Keratinocyte (primary cell): ENCODE measurements around the gene ARFGEF3. TPM values are rescaled to one million over a fixed set of nuclear protein-coding genes. Genes with fewer than 3 reads are reported as not detected.

Experiments
- DNase-seq: peaks from one replicate; pipeline ENCODE4 v3.0.0-alpha.2; 2011; ENCODE audit warnings: low read depth, missing footprints, low spot score
- FAIRE-seq: peaks from 2 replicates; lab custom pipeline; 2011; peaks lifted over from hg19 to GRCh38; lab: Jason Lieb, UNC
- H2AFZ ChIP-seq: 2 replicates; pipeline ENCODE4 v1.6.0; 2012; ENCODE audit warnings: low read length, control low read depth, inconsistent platforms; ENCODE audit not compliant: control insufficient read depth
- H3K27ac ChIP-seq: 2 replicates; pipeline ENCODE4 v1.5.1; 2011; ENCODE audit warnings: low read length; ENCODE audit not compliant: control insufficient read depth, insufficient read depth
- H3K27me3 ChIP-seq: 3 replicates; pipeline ENCODE4 v1.6.0; 2011; ENCODE audit warnings: low read length; ENCODE audit not compliant: control insufficient read depth, insufficient read depth; ENCODE audit errors: extremely low read depth
- H3K36me3 ChIP-seq, 2 experiments: 2 replicates in 1 of 2; 3 replicates in 1 of 2; pipeline ENCODE4 v1.5.1; 2011; ENCODE audit warnings: low read length in 2 of 2, mild to moderate bottlenecking in 1 of 2; ENCODE audit not compliant: control insufficient read depth in 2 of 2, insufficient read depth in 2 of 2; ENCODE audit errors: extremely low read depth in 1 of 2
- H3K4me1 ChIP-seq: 3 replicates; pipeline ENCODE4 v1.5.1; 2011; ENCODE audit warnings: low read length; ENCODE audit not compliant: control insufficient read depth, insufficient read depth; ENCODE audit errors: extremely low read depth
- H3K4me2 ChIP-seq: 3 replicates; pipeline ENCODE4 v1.6.0; 2011; ENCODE audit warnings: low read depth, low read length; ENCODE audit not compliant: control insufficient read depth, insufficient read depth; ENCODE audit errors: extremely low read depth
- H3K4me3 ChIP-seq, 3 experiments: fragments of 200-600 bp in 1 of 3; sonication (generic) in 1 of 3; 2 replicates in 2 of 3; 3 replicates in 1 of 3; pipeline ENCODE4 v1.5.1; 2011 to 2016; ENCODE audit warnings: low read length in 3 of 3, mild to moderate bottlenecking in 3 of 3, control low read depth in 2 of 3, inconsistent platforms in 1 of 3, low read depth in 1 of 3, mixed read lengths in 1 of 3, mixed run types in 1 of 3, moderate library complexity in 1 of 3; ENCODE audit not compliant: control insufficient read depth in 2 of 3, insufficient read depth in 2 of 3; ENCODE audit errors: extremely low read depth in 1 of 3
- H3K79me2 ChIP-seq: 2 replicates; pipeline ENCODE4 v1.6.0; 2012; ENCODE audit warnings: low read length; ENCODE audit not compliant: control insufficient read depth, insufficient read depth
- H3K9ac ChIP-seq: 3 replicates; pipeline ENCODE4 v1.6.0; 2011; ENCODE audit warnings: low read length; ENCODE audit not compliant: control insufficient read depth, insufficient read depth; ENCODE audit errors: extremely low read depth
- H3K9me1 ChIP-seq: 3 replicates; pipeline ENCODE4 v1.6.0; 2011; ENCODE audit warnings: low read length; ENCODE audit not compliant: control insufficient read depth, insufficient read depth; ENCODE audit errors: extremely low read depth
- H3K9me3 ChIP-seq: 2 replicates; pipeline ENCODE4 v1.5.1; 2012; ENCODE audit warnings: low read depth, low read length; ENCODE audit not compliant: control insufficient read depth
- H4K20me1 ChIP-seq: 3 replicates; pipeline ENCODE4 v1.6.0; 2011; ENCODE audit warnings: low read length; ENCODE audit not compliant: control insufficient read depth, insufficient read depth; ENCODE audit errors: extremely low read depth
- CTCF ChIP-seq, 3 experiments: IDR thresholded peaks in 1 of 3; conservative IDR thresholded peaks in 1 of 3; optimal IDR thresholded peaks in 1 of 3; 2 replicates in 2 of 3; 3 replicates in 1 of 3; pipeline versions ENCODE3 to v1.5.1; 2011; ENCODE audit warnings: low read length in 3 of 3, mild to moderate bottlenecking in 3 of 3, moderate library complexity in 2 of 3, control low read depth in 1 of 3, inconsistent platforms in 1 of 3; ENCODE audit not compliant: insufficient read depth in 2 of 3; ENCODE audit errors: extremely low read depth in 1 of 3
- EZH2 ChIP-seq: IDR thresholded peaks from one replicate; pipeline ENCODE4 v1.6.1; 2012; ENCODE audit warnings: inconsistent platforms, mild to moderate bottlenecking, low read length, moderate library complexity
- dilution Hi-C: fragments of 300-500 bp; cut with MboI; formaldehyde crosslinking; loops from one replicate; pipeline ENCODE4 v1.7.0; 2020; ENCODE audit warnings: low sequenced_read_pairs; ENCODE audit not compliant: extremely low pct_ligation_motif_present
- polyA plus RNA-seq, 5 experiments: library from polyadenylated mRNA; depleted of rRNA in 3 of 5; stranded (reverse) in 3 of 5; stranded (forward) in 1 of 5; unstranded in 1 of 5; fragments of >200 nt; gene quantifications; 1 replicate in 1 of 5; 2 replicates in 3 of 5; 3 replicates in 1 of 5; pipeline versions ENCODE4 v1.2.1 to v1.2.3, GENCODE V29; 2011 to 2012; ENCODE audit warnings: missing spikeins in 2 of 5, low read depth in 1 of 5, low replicate concordance in 1 of 5

The ARFGEF3 gene
- polyA plus RNA-seq, 1 donor (not counting 4 experiments of a cell fraction or from before 2014, with no cell fraction given) = 0.09 TPM

DNA sequence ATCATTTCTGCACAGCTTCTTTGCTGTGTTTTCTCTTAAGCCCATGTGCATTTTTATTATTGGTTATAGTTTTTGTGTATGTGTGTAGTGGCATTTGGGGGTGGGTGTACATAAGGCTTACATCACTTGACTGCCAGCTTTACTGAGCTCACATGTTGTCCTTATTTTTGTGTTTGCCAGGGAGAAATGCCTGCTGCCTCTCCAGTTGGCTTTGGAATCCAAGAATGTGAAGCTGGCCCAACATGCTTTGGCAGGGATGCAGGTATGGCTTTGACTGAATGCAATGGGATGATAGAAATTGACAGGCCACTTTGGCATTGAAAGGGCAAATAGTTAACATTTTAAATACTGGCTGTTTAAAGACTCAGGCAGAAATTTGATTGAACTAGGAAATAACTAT, 45.1 kb downstream of the ARFGEF3 start:
- Histone ChIP-seq H3K79me2 (no peaks in the 10 kb centered on the region), H3K4me3 (no peak overlapping the region), H3K36me3 (no peaks in the 10 kb centered on the region), H3K9me3 (no peaks in the 10 kb centered on the region), H2AFZ (no peak overlapping the region), H3K9ac (no peak overlapping the region), H3K27me3 (no peaks in the 10 kb centered on the region), H3K4me2 (no peak overlapping the region), H3K4me1 (no peaks in the 10 kb centered on the region), H3K9me1 (no peaks in the 10 kb centered on the region), H3K27ac (no peak overlapping the region), H4K20me1 (no peaks in the 10 kb centered on the region)
- dilution Hi-C loops = no loop called here
- TF ChIP-seq EZH2 (no peak), CTCF (optimal IDR thresholded peaks at IDR 0.05 in 1 of 3, IDR thresholded peaks at IDR 0.05 in 1 of 3, conservative IDR thresholded peaks at IDR 0.05 in 1 of 3; ENCODE audit: extremely low read depth in 1 of 3, insufficient read depth in 2 of 3, low read length in 3 of 3) (no peak)
- DNase-seq = no peak
- no peak for FAIRE-seq

DNA sequence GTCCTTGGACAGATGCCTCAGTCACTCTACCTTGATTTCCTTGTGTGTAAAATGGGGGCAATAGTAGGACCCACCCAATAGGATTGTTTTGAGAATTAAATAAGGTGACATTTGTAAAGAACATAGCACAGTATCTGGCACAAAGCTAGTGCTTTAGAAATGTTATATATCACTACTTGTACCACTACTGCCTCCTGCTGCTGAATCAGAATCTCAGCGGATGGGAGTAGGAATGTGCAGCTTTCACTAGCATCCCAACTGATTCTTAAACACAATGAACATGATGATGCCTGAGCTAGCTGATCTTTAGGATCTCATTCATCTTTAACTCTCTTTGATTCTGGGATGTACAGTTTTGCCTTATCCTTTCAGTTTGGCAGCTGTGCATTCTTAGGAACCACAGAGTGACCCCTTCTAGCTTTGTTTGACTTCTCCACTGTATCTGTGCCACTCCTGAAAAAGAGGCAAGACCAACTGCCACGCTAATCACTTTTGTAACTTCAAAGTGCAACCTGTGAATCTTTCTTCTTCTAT, 49.4 kb downstream of the ARFGEF3 start:
- no peaks in the 10 kb centered on the region for H3K9me1 ChIP-seq
- DNase-seq = no peak
- no peak overlapping the region for H3K27ac ChIP-seq
- no peak overlapping the region for H3K4me3 ChIP-seq
- H3K36me3 ChIP-seq = no peaks in the 10 kb centered on the region
- TF ChIP-seq EZH2 (no peak), CTCF (optimal IDR thresholded peaks at IDR 0.05 in 1 of 3, IDR thresholded peaks at IDR 0.05 in 1 of 3, conservative IDR thresholded peaks at IDR 0.05 in 1 of 3; ENCODE audit: extremely low read depth in 1 of 3, insufficient read depth in 2 of 3, low read length in 3 of 3) (peak; percentile 13 to 39 (median 24))
- no peaks in the 10 kb centered on the region for H3K9me3 ChIP-seq
- no peak overlapping the region for H3K4me2 ChIP-seq
- no peak overlapping the region for H3K9ac ChIP-seq
- H4K20me1 ChIP-seq = no peaks in the 10 kb centered on the region
- no peaks in the 10 kb centered on the region for H3K27me3 ChIP-seq
- no peak overlapping the region for H2AFZ ChIP-seq
- dilution Hi-C loops = no loop called here
- H3K79me2 ChIP-seq = no peaks in the 10 kb centered on the region
- H3K4me1 ChIP-seq = no peaks in the 10 kb centered on the region
- FAIRE-seq = no peak
